Naive thymus-derived CD4-positive, alpha-beta T cell (primary cell): ENCODE measurements around the gene TTC39B. TPM values are rescaled to one million over a fixed set of nuclear protein-coding genes. Genes with fewer than 3 reads are reported as not detected.

Source experiments
- ATAC-seq: fragments of 150-1000 bp; cut with Tn5 transposase; 2 replicates; pipeline ENCODE4 v1.10.0; 2021; ENCODE audit warnings: mild to moderate bottlenecking, moderate library complexity
- CTCF ChIA-PET: fragments of 350-600 bp; sonication (Branson Sonifier 250); formaldehyde crosslinking; loops from one replicate; lab custom pipeline; 2021; ENCODE audit warnings: antibody characterized with exemption; lab: Charles Lee
- POLR2A ChIA-PET: fragments of 350-600 bp; sonication (Branson Sonifier 250); formaldehyde crosslinking; loops from one replicate; lab custom pipeline; 2021; ENCODE audit warnings: antibody characterized with exemption, inconsistent platforms; lab: Charles Lee
- DNase-seq, 9 donors: peaks; one replicate each; pipeline versions ENCODE4 v3.0.0 to v3.0.0-alpha.2; 2020 to 2022; ENCODE audit warnings: mixed read lengths in 1 of 9
- H3K27ac ChIP-seq: one replicate; pipeline ENCODE4 v1.7.0; 2013; ENCODE audit warnings: mild to moderate bottlenecking, low read depth, low read length, moderate library complexity
- H3K27me3 ChIP-seq, 2 donors: one replicate each; pipeline ENCODE4 v1.7.0; 2013; ENCODE audit warnings: low read length in 2 of 2, mild to moderate bottlenecking in 2 of 2, moderate library complexity in 2 of 2; ENCODE audit not compliant: control insufficient read depth in 2 of 2, insufficient read depth in 2 of 2
- H3K36me3 ChIP-seq, 3 experiments: 1 replicate in 2 of 3; 2 replicates in 1 of 3; pipeline ENCODE4 v1.7.0; 2013; ENCODE audit warnings: low read length in 3 of 3, mild to moderate bottlenecking in 3 of 3, moderate library complexity in 1 of 3; ENCODE audit not compliant: insufficient read depth in 3 of 3, control insufficient read depth in 2 of 3
- H3K4me1 ChIP-seq, 2 donors: one replicate each; pipeline ENCODE4 v1.7.0; 2013; ENCODE audit warnings: low read length in 2 of 2, mild to moderate bottlenecking in 2 of 2, moderate library complexity in 1 of 2; ENCODE audit not compliant: control insufficient read depth in 2 of 2, insufficient read depth in 2 of 2
- H3K4me3 ChIP-seq: 2 replicates; pipeline ENCODE4 v1.7.0; 2013; ENCODE audit warnings: mild to moderate bottlenecking, low read length
- H3K9me3 ChIP-seq, 3 experiments: 1 replicate in 2 of 3; 2 replicates in 1 of 3; pipeline ENCODE4 v1.7.0; 2013; ENCODE audit warnings: low read length in 3 of 3; ENCODE audit not compliant: control insufficient read depth in 2 of 3
- H3K27ac Mint-ChIP-seq, 9 donors: one replicate each; pipeline ENCODE4 v1.8.0; 2020 to 2022; ENCODE audit warnings: mixed read lengths in 9 of 9, mild to moderate bottlenecking in 8 of 9, moderate library complexity in 5 of 9, inconsistent platforms in 2 of 9
- H3K27me3 Mint-ChIP-seq, 5 donors: one replicate each; pipeline ENCODE4 v1.8.0; 2021 to 2022; ENCODE audit warnings: mixed read lengths in 5 of 5, mild to moderate bottlenecking in 1 of 5
- H3K36me3 Mint-ChIP-seq, 5 donors: one replicate each; pipeline ENCODE4 v1.8.0; 2020 to 2022; ENCODE audit warnings: mixed read lengths in 5 of 5, mild to moderate bottlenecking in 3 of 5, inconsistent platforms in 1 of 5
- H3K4me1 Mint-ChIP-seq, 7 donors: one replicate each; pipeline ENCODE4 v1.8.0; 2020 to 2022; ENCODE audit warnings: mixed read lengths in 7 of 7, mild to moderate bottlenecking in 3 of 7, inconsistent platforms in 1 of 7
- H3K4me3 Mint-ChIP-seq, 10 donors: one replicate each; pipeline ENCODE4 v1.8.0; 2020 to 2022; ENCODE audit warnings: mild to moderate bottlenecking in 10 of 10, mixed read lengths in 10 of 10, moderate library complexity in 6 of 10, inconsistent platforms in 2 of 10
- H3K9me3 Mint-ChIP-seq, 11 donors: one replicate each; pipeline ENCODE4 v1.8.0; 2020 to 2022; ENCODE audit warnings: mixed read lengths in 11 of 11, mild to moderate bottlenecking in 4 of 11, inconsistent platforms in 1 of 11, moderate library complexity in 1 of 11
- intact Hi-C, 2 donors: fragments of 100-400 bp; cut with micrococcal nuclease; formaldehyde crosslinking; loops; one replicate each; pipeline ENCODE4 v1.15.1; 2023
- polyA plus RNA-seq, 2 donors: library from polyadenylated mRNA; unstranded; fragments of 300-500 nt; fragmentation: Illumina TruSeq; gene quantifications; one replicate each; pipeline ENCODE4 v1.2.3, GENCODE V29; 2021
- total RNA-seq, 6 experiments: library from RNA in 5 of 6; stranded (reverse) in 5 of 6; gene quantifications; 1 replicate in 5 of 6; 2 replicates in 1 of 6; pipeline ENCODE4 v1.2.3 and lab custom pipeline; 2021 to 2026

The TTC39B gene
- 10 to 100 TPM; 29.1 to 49.3 (median 42.8) TPM for total RNA-seq
- polyA plus RNA-seq: 10 to 100 TPM; 10.0 to 14.9 TPM
- 103 reads per million, percentile 85 among the genes with 10 or more reads in this experiment for total RNA-seq (lab: John Stamatoyannopoulos, UW)

DNA sequence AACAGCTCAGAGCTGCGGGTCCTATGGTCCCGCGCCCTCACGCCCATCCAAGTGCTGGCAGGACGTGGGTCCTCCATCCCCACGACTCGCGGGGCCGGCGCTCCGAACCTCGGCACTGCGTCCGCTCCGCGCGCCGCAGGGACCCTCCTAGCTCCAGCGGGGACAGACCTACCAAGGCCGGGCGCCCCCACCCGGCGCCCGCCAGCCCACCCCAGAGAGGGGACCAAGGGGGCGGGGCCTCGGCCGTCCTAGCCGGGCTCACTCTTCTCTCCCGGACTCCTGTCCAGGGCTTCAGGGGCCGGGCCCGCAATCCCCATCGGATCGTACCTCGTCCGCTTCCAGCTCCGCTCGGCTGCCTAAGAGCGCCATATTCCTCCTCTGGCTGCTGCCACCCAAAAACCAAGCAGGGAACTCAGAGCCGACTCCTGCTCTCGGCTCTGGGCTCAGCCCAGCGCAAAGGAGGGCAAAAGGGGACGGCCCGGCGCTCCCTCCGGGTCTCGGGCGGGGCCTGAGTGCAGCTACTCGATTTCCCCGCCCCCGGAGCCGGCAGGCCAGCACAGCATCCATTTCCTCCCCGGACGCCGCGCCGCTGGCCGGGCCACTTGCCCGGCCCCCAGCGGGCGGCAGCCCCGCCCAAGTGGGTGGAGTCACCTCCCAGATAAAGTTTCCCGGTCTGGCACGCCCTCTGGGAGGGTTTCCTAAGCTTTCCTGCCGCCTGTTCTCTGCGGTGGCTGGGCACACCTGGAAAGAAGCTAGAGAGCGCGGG, at the start of gene TTC39B:
TSS of gene TTC39B (minus strand) at position 460 of the 766 bp plus-strand sequence. CDS start at position 369, 91 bp downstream.
- peaks cover 0 to 15% (median 4%) of the 10 kb centered on the region in 5 donors for H3K36me3 Mint-ChIP-seq
- Histone ChIP-seq H3K27ac (peak within 1 kb of the TSS; percentile 81), H3K36me3 (peaks cover 0 to 8% (median 0%) of the 10 kb centered on the region in 3 experiments), H3K4me3 (peak within 1 kb of the TSS; percentile 86), H3K27me3 (no peaks in the 10 kb centered on the region), H3K9me3 (no peaks in the 10 kb centered on the region), H3K4me1 (peaks cover 25 to 44% of the 10 kb centered on the region in 2 donors)
- H3K4me1 Mint-ChIP-seq: peaks cover 37 to 66% (median 61%) of the 10 kb centered on the region in 7 donors
- no peaks in the 10 kb centered on the region for H3K9me3 Mint-ChIP-seq
- POLR2A ChIA-PET: interaction anchor here (0.8 to 9.3 kb wide), 6 partner anchors 10 to 204 kb away, joined by 3 to 176 read pairs (median 4); partner anchors contain the start of genes PSIP1 and SNAPC3
- H3K27ac Mint-ChIP-seq: peak within 1 kb of the TSS; percentile 84 to 97 (median 95)
- H3K27me3 Mint-ChIP-seq: no peaks in the 10 kb centered on the region
- peak within 1 kb of the TSS; percentile 89 to 99 (median 97) for H3K4me3 Mint-ChIP-seq
- ATAC-seq (peak; percentile 87), DNase-seq (peak; percentile 34 to 88 (median 53))
- CTCF ChIA-PET: interaction anchor here (0.9 to 3.1 kb wide), 3 partner anchors 14 to 44 kb away, joined by 3 to 10 read pairs (median 4); no protein-coding TSS in a partner anchor
- intact Hi-C loops: loop anchor here (1.0 to 10.0 kb wide), 7 partner anchors 8 to 312 kb away; partner anchors contain the start of genes CCDC171 (in 1 of the 2) and SNAPC3 (in 1 of the 2)

DNA sequence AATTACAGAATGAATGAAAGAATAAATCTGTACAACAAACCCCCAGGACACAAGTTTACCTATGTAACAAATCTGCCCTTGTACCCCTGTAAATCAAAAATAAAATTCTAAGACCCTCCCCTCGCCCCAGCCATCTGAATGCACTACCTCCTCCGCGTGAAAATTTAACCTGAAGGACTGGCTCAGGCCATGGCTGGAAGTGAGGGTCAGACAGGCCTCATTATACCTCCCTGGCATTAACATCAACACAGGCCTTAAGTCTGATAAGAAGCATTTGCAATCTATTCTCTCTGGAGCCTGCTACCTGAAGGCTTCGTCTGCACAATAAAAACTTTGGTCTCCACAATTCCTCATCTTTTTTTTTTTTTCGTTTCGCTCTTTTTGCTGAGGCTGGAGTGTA, 48.7 kb upstream of the TTC39B start:
- Mint-ChIP-seq H3K9me3 (no peaks in the 10 kb centered on the region), H3K36me3 (no peaks in the 10 kb centered on the region), H3K27ac (peak overlapping the region in 2 of 9 donors; percentile 78 to 83), H3K4me3 (no peak overlapping the region), H3K4me1 (peaks cover 17 to 52% (median 44%) of the 10 kb centered on the region in 7 donors), H3K27me3 (no peaks in the 10 kb centered on the region)
- no peaks in the 10 kb centered on the region for H3K36me3 ChIP-seq
- no peaks in the 10 kb centered on the region for H3K9me3 ChIP-seq
- ATAC-seq (no peak), DNase-seq (no peak)
- H3K27ac ChIP-seq: no peak overlapping the region
- intact Hi-C loops: loop anchor here (1.0 to 10.0 kb wide), 15 partner anchors 45 to 251 kb away; partner anchors contain the start of genes SNAPC3 (in 2 of the 2), CCDC171 (in 1 of the 2), PSIP1 (in 1 of the 2) and TTC39B (in 1 of the 2)
- no peaks in the 10 kb centered on the region for H3K27me3 ChIP-seq
- ChIA-PET CTCF (interaction anchor here (0.7 to 1.7 kb wide), 9 partner anchors 44 to 252 kb away, joined by 3 to 9 read pairs (median 3); no protein-coding TSS in a partner anchor), POLR2A (interaction anchor here (1.0 kb wide), 1 partner anchor 10 kb away, joined by 4 read pairs; no protein-coding TSS in a partner anchor)
- H3K4me3 ChIP-seq: no peak overlapping the region
- H3K4me1 ChIP-seq: peaks cover 0 to 19% of the 10 kb centered on the region in 2 donors

DNA sequence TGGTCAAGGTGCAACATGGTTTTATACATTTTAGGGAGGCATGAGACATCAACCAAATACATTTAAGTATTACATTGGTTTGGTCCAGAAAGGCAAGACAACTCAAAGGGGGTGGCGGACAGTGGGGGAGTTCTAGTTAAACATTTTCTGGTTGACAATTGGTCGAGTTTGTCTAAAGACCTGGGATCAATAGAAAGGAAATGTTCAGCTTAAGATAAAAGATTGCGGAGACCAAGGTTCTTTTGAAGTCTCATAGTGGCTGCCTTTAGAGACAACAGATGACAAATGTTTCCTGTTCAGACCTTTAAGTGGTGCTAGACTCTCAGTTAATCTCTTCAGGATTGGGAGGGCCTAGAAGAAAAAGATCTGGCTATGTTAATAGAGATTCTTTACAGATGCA, 47.7 kb upstream of the TTC39B start:
- Mint-ChIP-seq H3K9me3 (no peaks in the 10 kb centered on the region), H3K4me1 (peaks cover 17 to 61% (median 51%) of the 10 kb centered on the region in 7 donors), H3K36me3 (no peaks in the 10 kb centered on the region), H3K27ac (peak overlapping the region; percentile 7 to 85 (median 78)), H3K4me3 (peak overlapping the region in 7 of 10 donors; percentile 4 to 58 (median 27)), H3K27me3 (no peaks in the 10 kb centered on the region)
- Histone ChIP-seq H3K9me3 (no peaks in the 10 kb centered on the region), H3K4me1 (peaks cover 0 to 24% of the 10 kb centered on the region in 2 donors), H3K27ac (no peak overlapping the region), H3K27me3 (no peaks in the 10 kb centered on the region), H3K4me3 (no peak overlapping the region), H3K36me3 (no peaks in the 10 kb centered on the region)
- CTCF ChIA-PET: interaction anchor here (0.5 to 1.7 kb wide), 15 partner anchors 9 to 257 kb away, joined by 3 to 9 read pairs (median 3); no protein-coding TSS in a partner anchor
- DNase-seq (peak in 7 of 9 donors; percentile 26 to 68 (median 48)), ATAC-seq (no peak)
- intact Hi-C loops: loop anchor here (1.0 to 10.0 kb wide), 15 partner anchors 44 to 252 kb away; partner anchors contain the start of genes SNAPC3 (in 2 of the 2), CCDC171 (in 1 of the 2), PSIP1 (in 1 of the 2) and TTC39B (in 1 of the 2)
- POLR2A ChIA-PET: interaction anchor here (0.7 to 1.0 kb wide), 3 partner anchors 9 to 100 kb away, joined by 3 to 4 read pairs (median 3); no protein-coding TSS in a partner anchor

DNA sequence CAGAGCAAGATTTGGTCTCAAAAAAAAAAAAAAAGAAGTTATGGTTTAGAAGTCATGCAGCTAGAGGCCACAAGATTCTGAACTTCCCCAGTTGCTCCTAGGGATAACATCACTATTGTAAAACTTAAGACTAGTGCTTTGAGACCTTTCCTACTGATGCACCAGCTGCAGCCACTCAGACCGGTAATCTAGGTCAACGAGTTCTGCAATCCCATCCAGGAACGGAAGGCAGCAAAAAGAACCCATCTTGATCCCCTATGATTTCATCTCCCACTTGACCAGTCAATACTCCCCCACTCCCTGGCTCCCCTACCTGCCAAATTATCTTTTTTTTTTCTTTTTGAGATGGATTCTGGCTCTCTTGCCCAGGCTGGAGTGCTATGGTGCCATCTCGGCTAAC, 46.9 kb upstream of the TTC39B start:
- H3K9me3 ChIP-seq: no peaks in the 10 kb centered on the region
- H3K9me3 Mint-ChIP-seq: no peaks in the 10 kb centered on the region
- no peaks in the 10 kb centered on the region for H3K27me3 Mint-ChIP-seq
- no peak overlapping the region for H3K4me3 ChIP-seq
- peaks cover 17 to 63% (median 52%) of the 10 kb centered on the region in 7 donors for H3K4me1 Mint-ChIP-seq
- ChIA-PET CTCF (interaction anchor here (0.7 to 1.4 kb wide), 3 partner anchors 8 to 158 kb away, joined by 3 read pairs; no protein-coding TSS in a partner anchor), POLR2A (no interaction called here)
- peaks cover 0 to 24% of the 10 kb centered on the region in 2 donors for H3K4me1 ChIP-seq
- H3K27me3 ChIP-seq: no peaks in the 10 kb centered on the region
- ATAC-seq (no peak), DNase-seq (no peak)
- intact Hi-C loops: loop anchor here (1.0 to 10.0 kb wide), 6 partner anchors 47 to 253 kb away; partner anchors contain the start of genes PSIP1 (in 1 of the 2), SNAPC3 (in 1 of the 2) and TTC39B (in 1 of the 2)
- no peak overlapping the region for H3K27ac ChIP-seq
- peak overlapping the region in 3 of 9 donors; percentile 25 to 61 (median 34) for H3K27ac Mint-ChIP-seq
- no peaks in the 10 kb centered on the region for H3K36me3 ChIP-seq
- no peaks in the 10 kb centered on the region for H3K36me3 Mint-ChIP-seq
- H3K4me3 Mint-ChIP-seq: no peak overlapping the region

DNA sequence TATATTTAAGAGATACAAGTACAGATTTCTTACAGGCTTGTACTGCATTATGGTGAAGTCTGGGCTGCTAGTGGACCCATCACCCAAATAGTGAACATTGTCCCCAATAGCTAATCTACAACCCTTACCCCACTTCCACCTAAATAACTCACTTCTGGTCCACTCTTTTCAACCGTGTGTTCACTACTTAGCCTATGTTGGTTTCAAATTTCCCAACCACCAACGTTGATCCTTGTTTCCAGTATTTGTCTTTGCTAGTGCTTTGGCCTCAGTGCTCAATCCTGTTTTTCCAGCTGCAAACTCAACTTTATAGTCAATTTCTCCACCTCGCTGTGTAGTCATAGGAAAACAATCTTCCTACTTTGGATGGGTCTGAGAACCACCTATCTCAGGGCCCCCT, 45.3 kb upstream of the TTC39B start:
- Histone ChIP-seq H3K36me3 (no peaks in the 10 kb centered on the region), H3K4me3 (no peak overlapping the region), H3K27me3 (no peaks in the 10 kb centered on the region), H3K27ac (no peak overlapping the region), H3K9me3 (no peaks in the 10 kb centered on the region), H3K4me1 (peaks cover 0 to 24% of the 10 kb centered on the region in 2 donors)
- CTCF ChIA-PET: interaction anchor here (0.7 to 1.4 kb wide), 2 partner anchors 53 to 75 kb away, joined by 3 to 4 read pairs; no protein-coding TSS in a partner anchor
- DNase-seq (no peak), ATAC-seq (no peak)
- Mint-ChIP-seq H3K27ac (peak overlapping the region in 2 of 9 donors; percentile 38 to 79), H3K27me3 (no peaks in the 10 kb centered on the region), H3K36me3 (no peaks in the 10 kb centered on the region), H3K4me1 (peaks cover 16 to 60% (median 50%) of the 10 kb centered on the region in 7 donors), H3K9me3 (no peaks in the 10 kb centered on the region), H3K4me3 (no peak overlapping the region)
- POLR2A ChIA-PET: interaction anchor here (1.5 kb wide), 1 partner anchor 158 kb away, joined by 4 read pairs; the partner anchor contains the start of gene PSIP1
- intact Hi-C loops: loop anchor here in 1 of 2 donors (10.0 kb wide), 2 partner anchors 132 to 162 kb away; partner anchors contain the start of gene PSIP1
